ENCODE measurements around the gene NKX3-2.
"Not testable (repeated sequence)": the region's sequence is repeated elsewhere in the genome, so short reads cannot be mapped to it uniquely, and the experiment has no call there.

The NKX3-2 gene

DNA sequence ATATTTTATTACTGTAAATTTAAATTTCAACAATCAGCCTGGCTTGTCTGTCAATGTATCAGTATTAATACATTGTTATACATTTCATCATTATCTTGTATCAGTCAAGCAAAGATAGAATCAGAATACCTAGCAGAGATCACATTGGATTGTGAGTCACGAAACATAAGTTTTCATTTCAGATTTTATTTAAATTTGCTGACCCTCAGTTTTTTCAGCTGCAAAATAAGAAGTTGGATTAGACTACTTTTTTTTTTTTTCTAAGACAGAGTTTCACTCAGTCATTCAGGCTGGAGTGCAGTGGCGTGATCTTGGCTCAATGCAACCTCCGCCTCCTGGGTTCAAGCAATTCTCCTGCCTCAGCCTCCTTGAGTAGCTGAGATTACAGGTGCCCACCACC is 33.4 kb upstream of the NKX3-2 start:
- ChIA-PET POLR2A (ENCODE audit: low non-redundant PET) (no interaction called here), CTCF (no interaction called here)
- TF ChIP-seq CTCF (conservative IDR thresholded peaks at IDR 0.05; ENCODE audit: low read depth): no peak
- H3K27ac ChIP-seq: no peak overlapping the region
- DNase-seq (ENCODE audit: low spot score): no peak

DNA sequence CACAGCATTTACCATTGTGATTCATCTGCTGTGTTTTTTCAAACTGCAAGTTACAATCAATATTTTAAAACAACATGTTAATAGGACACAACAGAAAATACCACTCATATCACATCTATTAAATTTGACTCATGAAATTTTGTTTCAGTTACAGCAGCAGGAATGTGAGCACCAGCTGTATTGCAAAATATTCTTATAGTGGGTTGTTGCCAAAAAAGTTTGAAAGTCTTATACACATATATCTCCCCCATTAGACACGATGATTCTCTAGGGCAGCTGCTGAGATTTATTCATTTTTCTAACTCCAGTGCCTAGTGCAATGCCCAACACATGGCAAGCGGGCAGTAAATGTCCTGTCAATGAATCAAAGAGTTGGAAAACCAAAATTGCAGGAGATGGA is 26.6 kb upstream of the NKX3-2 start:
- no peak overlapping the region for H3K27ac ChIP-seq
- ChIA-PET CTCF (no interaction called here), POLR2A (ENCODE audit: low non-redundant PET) (no interaction called here)
- TF ChIP-seq CTCF (conservative IDR thresholded peaks at IDR 0.05; ENCODE audit: low read depth): no peak
- DNase-seq (ENCODE audit: low spot score): no peak

GRCh38 chr4:13567125-13567524 is 22.8 kb upstream of the NKX3-2 start:
- ChIA-PET CTCF (no interaction called here), POLR2A (ENCODE audit: low non-redundant PET) (no interaction called here)
- TF ChIP-seq CTCF (conservative IDR thresholded peaks at IDR 0.05; ENCODE audit: low read depth): no peak
- DNase-seq (ENCODE audit: low spot score): no peak
- no peak overlapping the region for H3K27ac ChIP-seq

GRCh38 chr4:13562876-13563275 is 18.6 kb upstream of the NKX3-2 start:
- CTCF ChIA-PET: no interaction called here
- H3K27ac ChIP-seq: no peak overlapping the region
- POLR2A ChIA-PET (ENCODE audit: low non-redundant PET): no interaction called here
- TF ChIP-seq CTCF (conservative IDR thresholded peaks at IDR 0.05; ENCODE audit: low read depth): no peak
- DNase-seq (ENCODE audit: low spot score): no peak

DNA sequence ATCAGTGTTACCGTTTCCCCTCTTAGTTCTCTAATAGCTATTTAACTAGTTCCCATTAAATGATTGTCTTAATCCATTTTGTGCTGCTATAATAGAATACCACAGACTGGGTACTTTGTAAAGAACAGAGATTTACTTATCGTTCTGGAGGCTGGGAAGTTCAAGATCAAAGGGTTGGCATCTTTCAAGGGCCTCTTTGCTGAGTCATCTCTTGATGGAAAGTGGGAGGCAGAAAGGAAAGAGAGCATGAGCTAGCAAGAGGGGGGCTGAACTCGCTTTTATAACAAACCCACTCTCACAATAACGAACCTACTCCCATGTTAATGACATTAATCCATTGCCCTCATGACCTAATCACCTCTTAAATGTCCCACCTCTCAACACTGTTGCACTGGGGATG is 17.4 kb upstream of the NKX3-2 start:
- DNase-seq (ENCODE audit: low spot score): no peak
- ChIA-PET POLR2A (ENCODE audit: low non-redundant PET) (no interaction called here), CTCF (interaction anchor here (0.6 kb wide), 1 partner anchor 298 kb away, joined by 4 read pairs; no protein-coding TSS in a partner anchor)
- TF ChIP-seq CTCF (conservative IDR thresholded peaks at IDR 0.05; ENCODE audit: low read depth): no peak
- no peak overlapping the region for H3K27ac ChIP-seq

DNA sequence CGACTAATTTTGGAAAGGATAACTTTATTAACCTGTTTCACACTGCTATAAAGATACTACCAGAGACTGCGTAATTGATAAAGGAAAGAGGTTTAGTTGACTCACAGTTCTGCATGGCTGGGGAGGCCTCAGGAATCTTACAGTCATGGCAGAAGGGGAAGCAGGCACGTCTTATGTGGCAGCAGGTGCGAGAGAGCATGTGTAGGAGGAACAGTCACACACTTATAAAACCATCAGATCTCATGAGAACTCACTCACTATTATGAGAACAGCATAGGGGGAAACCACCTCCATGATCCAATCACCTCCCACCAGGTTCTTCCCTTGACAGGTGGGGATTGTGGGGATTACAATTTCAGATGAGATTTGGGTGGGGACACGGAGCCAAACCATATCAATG is 15.8 kb upstream of the NKX3-2 start:
- H3K27ac ChIP-seq; CTCF ChIA-PET; DNase-seq (ENCODE audit: low spot score); POLR2A ChIA-PET (ENCODE audit: low non-redundant PET): not testable (repeated sequence)

- no peak for DNase-seq (ENCODE audit: low spot score)
- no peak for TF ChIP-seq CTCF (conservative IDR thresholded peaks at IDR 0.05; ENCODE audit: low read depth)
- H3K27ac ChIP-seq: no peak overlapping the region
- POLR2A ChIA-PET (ENCODE audit: low non-redundant PET): no interaction called here
- CTCF ChIA-PET: no interaction called here
Measured at GRCh38 chr4:13559413-13559812, 15.1 kb upstream of the NKX3-2 start.

All from RWPE1 (cell line).